Erythroblast (primary cell): ENCODE data around the gene BFSP1.

Experiments used
- DNase-seq, 2 experiments: peaks; one replicate each; lab custom pipeline; 2025; lab: John Stamatoyannopoulos, UW
- GATA1 ChIP-seq: IDR thresholded peaks from 2 replicates; pipeline ENCODE4 v1.6.1; 2011; ENCODE audit warnings: low read depth, mild to moderate bottlenecking, control low read depth, low read length, moderate library complexity
- POLR2A ChIP-seq: IDR thresholded peaks from 2 replicates; pipeline ENCODE4 v1.6.1; 2011; ENCODE audit warnings: mild to moderate bottlenecking, low read length

BFSP1 gene

GRCh38 chr20:17490501-17490900 lies 40.7 kb downstream of the BFSP1 start:
- no peak for DNase-seq
- TF ChIP-seq GATA1 (no peak), POLR2A (no peak)

GRCh38 chr20:17488916-17489600 lies 42.1 kb downstream of the BFSP1 start:
- DNase-seq: no peak
- TF ChIP-seq GATA1: no peak
- TF ChIP-seq POLR2A: no peak

- TF ChIP-seq POLR2A: no peak
- TF ChIP-seq GATA1: no peak
- DNase-seq: no peak
Observed at GRCh38 chr20:17485017-17485416, 46.2 kb downstream of the BFSP1 start.

GRCh38 chr20:17482536-17482935 lies 48.6 kb downstream of the BFSP1 start:
- no peak for DNase-seq

GRCh38 chr20:17481661-17482060 lies 49.5 kb downstream of the BFSP1 start:
- no peak for DNase-seq
- TF ChIP-seq POLR2A (no peak), GATA1 (no peak)

More at GRCh38 chr20:17482536-17482935, 48.6 kb downstream of the BFSP1 start:
- TF ChIP-seq POLR2A (no peak), GATA1 (no peak)

- DNase-seq: no peak
- TF ChIP-seq POLR2A (no peak), GATA1 (no peak)
Observed at GRCh38 chr20:17480696-17481095, 50.5 kb downstream of the BFSP1 start.

GRCh38 chr20:17479063-17479657 lies 52.0 kb downstream of the BFSP1 start:
- DNase-seq: no peak
- TF ChIP-seq POLR2A (no peak), GATA1 (no peak)

- no peak for DNase-seq
- TF ChIP-seq POLR2A (no peak), GATA1 (no peak)
Observed at GRCh38 chr20:17473659-17474058, 57.5 kb downstream of the BFSP1 start.

GRCh38 chr20:17471606-17472187 lies 59.5 kb downstream of the BFSP1 start:
- DNase-seq: no peak
- TF ChIP-seq POLR2A: no peak
- no peak for TF ChIP-seq GATA1

GRCh38 chr20:17470973-17471372 lies 60.2 kb downstream of the BFSP1 start:
- no peak for TF ChIP-seq POLR2A
- no peak for TF ChIP-seq GATA1
- DNase-seq: no peak

GRCh38 chr20:17470521-17470920 lies 60.7 kb downstream of the BFSP1 start:
- no peak for TF ChIP-seq POLR2A
- no peak for DNase-seq

- TF ChIP-seq GATA1 (no peak), POLR2A (no peak)
Observed at GRCh38 chr20:17469246-17470030, 61.7 kb downstream of the BFSP1 start.

GRCh38 chr20:17468073-17468840 lies 62.9 kb downstream of the BFSP1 start:
- no peak for DNase-seq
- TF ChIP-seq POLR2A: no peak
- no peak for TF ChIP-seq GATA1

More at GRCh38 chr20:17469246-17470030, 61.7 kb downstream of the BFSP1 start:
- no peak for DNase-seq

- TF ChIP-seq GATA1 (no peak), POLR2A (no peak)
- DNase-seq: no peak
Observed at GRCh38 chr20:17467120-17467655, 64.0 kb downstream of the BFSP1 start.
